GM04504 (cell line): ENCODE measurements around the gene MAGI2.

Experiments
- DNase-seq: peaks from one replicate; pipeline ENCODE4 v3.0.0-alpha.2; 2012; ENCODE audit warnings: low read depth

MAGI2 gene

GRCh38 chr7:78912781-78913180 lies 540.7 kb downstream of the MAGI2 start:
- peak; percentile 1 for DNase-seq

- DNase-seq = no peak
Observed at GRCh38 chr7:78906735-78907134, 546.7 kb downstream of the MAGI2 start.

DNA sequence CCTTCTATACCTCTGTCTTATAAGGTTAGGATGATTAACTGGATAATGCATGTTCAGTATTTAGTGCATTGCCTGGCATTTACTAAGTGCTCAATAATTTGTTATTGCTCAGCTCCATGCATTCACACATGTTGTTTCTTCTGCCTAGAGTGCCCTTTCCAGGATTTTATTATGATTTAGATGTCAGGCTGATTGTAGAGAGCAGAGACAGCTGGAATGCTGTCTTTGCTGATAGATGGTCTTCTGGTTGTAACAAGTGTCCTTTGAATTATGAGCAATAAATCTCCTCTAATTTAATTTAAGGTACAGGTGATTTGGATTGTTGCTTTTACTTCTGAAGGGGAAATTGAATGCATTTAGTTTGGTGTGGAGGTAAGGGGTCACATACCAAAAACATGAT lies 548.0 kb downstream of the MAGI2 start:
- DNase-seq = no peak

DNA sequence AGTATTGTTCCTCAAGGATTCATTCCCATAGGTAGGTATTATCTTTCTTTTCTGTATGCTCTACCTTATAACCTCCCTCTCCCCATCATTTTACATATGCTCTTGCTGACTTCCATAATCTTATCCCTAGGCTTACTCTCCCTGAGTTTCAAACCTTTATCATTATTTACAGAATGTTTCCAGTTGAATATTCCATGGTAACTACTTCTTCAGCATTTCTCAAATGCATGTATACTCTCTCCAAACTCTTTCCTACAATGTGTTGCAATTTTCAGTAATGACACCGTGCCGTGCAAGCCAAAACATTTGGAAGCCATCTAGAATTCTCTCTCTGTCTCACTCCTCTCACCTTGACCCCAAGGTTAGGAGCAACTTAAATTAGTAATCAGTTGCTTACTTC lies 548.5 kb downstream of the MAGI2 start:
- DNase-seq = no peak

GRCh38 chr7:78901566-78901965 lies 551.9 kb downstream of the MAGI2 start:
- no peak for DNase-seq

DNA sequence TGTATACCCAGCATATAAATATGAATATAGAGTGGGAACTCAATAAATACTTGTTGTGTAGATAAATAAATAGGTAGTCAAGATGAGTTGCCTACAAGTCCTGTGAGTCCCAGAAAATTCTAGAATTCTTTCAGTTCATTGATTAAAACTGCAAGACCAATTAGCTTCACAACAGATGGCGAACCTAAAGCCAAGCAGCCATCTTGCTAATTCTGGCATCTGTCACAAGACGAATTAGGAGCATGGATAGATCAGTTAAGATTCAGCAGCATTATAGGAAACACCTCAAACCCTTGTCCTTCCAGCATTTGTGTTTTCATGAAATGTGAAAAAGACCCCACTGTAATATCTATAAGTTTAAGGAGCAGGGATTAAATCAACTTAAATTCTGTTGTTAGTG lies 552.7 kb downstream of the MAGI2 start:
- DNase-seq = no peak

DNA sequence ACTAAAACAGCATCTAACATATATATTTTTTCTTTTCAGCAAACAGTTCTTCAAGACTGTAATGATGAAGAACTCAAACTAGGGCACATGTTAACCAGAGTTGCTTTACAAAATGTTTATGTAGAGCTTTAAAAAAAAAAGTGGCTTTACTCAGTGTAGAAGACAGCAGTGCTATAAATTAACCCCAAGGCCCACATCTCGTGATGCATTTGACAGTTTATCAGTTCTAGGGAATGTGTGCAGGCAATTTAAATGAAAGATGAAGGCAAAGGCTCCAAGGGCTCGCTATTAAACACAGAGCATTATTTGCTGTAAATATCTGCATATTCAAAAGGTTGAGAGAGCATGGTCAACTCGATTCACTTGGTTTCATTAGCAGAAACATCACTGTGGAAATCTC lies 558.1 kb downstream of the MAGI2 start:
- no peak for DNase-seq

GRCh38 chr7:78879206-78879605 lies 574.3 kb downstream of the MAGI2 start:
- DNase-seq = no peak

- no peak for DNase-seq
Observed at GRCh38 chr7:78873117-78873516, 580.4 kb downstream of the MAGI2 start.

DNA sequence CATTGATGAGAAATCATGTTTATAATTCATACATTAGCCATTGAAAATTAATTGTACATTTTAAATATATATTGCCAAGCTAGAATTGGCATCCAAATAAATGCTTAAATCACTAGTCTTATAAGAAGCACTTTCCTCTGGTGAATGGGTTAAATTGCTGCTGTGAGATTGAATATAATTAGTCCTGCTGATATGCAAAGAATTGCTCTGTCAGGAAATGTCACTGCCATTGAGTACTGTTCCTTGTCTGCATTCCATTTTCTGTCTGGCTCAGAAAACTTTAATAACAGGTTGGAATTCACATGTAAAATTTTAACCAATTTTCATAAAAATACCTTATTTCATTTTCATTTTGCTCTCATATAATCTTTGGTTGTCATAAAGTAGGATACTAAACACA lies 589.1 kb downstream of the MAGI2 start:
- DNase-seq = no peak

- DNase-seq = no peak
Observed at GRCh38 chr7:78863281-78863680, 590.2 kb downstream of the MAGI2 start.

DNA sequence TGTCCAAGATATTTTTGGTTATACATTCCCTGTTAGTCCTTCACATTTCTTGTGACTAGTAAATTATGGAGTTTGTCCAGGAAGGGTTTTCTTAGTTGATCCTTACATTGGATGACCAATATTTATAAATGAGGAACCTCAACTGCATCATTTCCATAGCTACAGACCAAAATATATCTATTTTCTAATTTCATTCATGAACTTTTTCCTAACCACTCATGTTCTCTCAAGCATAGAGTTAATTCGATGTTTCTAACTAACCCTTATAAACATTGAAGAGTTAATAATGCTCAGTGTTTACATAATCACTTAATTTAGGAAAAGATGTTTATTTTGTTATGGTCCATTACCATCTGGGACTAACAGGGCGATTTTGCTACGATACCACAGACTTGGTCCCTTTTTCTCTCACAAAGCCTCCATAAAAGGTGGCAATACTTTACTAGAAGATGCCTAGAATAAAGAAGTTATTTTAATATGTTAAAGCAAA lies 591.0 kb downstream of the MAGI2 start:
- no peak for DNase-seq

GRCh38 chr7:78852951-78853350 lies 600.5 kb downstream of the MAGI2 start:
- DNase-seq = no peak

- DNase-seq = no peak
Observed at GRCh38 chr7:78850093-78850740, 603.2 kb downstream of the MAGI2 start.

DNA sequence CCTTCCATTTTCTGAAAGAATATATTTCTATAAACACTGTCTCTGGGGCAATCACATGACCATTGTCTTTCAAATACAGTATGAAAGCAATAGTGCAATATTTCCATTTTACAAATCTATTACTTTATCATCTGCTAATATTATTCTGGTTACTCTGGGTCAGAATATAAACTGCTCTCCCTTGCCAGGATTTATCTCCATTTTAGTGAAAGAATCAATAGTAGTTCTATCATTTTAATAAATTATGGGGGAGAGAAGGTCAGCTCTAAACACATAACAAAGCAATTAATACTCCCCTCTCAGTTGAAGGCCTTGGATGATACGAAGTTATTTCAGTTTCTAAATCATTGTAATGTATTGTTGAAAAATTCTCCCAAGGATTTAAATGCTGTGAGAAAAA lies 608.3 kb downstream of the MAGI2 start:
- DNase-seq = no peak

- DNase-seq = no peak
Observed at GRCh38 chr7:78842068-78842467, 611.4 kb downstream of the MAGI2 start.

GRCh38 chr7:78835897-78836296 lies 617.6 kb downstream of the MAGI2 start:
- DNase-seq = no peak

- DNase-seq = no peak
Observed at GRCh38 chr7:78828317-78828716, 625.1 kb downstream of the MAGI2 start.

- no peak for DNase-seq
Observed at GRCh38 chr7:78803501-78804127, 649.9 kb downstream of the MAGI2 start.

GRCh38 chr7:78794101-78794500 lies 659.4 kb downstream of the MAGI2 start:
- no peak for DNase-seq

- DNase-seq = no peak
Observed at GRCh38 chr7:78792624-78793023, 660.8 kb downstream of the MAGI2 start.

DNA sequence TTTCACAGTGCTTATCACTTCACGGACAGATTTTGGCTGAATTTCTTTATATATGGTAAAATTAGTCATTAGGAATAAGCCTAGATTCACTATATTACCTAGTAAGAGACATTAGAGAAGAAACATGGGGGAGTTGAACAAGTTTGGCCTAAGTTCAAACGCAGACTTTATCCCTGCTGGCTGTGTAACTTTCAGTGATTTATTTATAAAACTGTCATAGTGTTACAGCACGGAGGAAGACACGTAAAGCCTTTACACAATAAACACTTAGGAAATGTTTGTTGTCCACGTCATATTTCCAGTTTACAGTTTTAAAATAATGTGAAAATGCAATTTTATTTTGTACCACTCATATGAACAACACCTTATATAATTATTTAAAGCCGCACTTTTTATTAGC lies 661.5 kb downstream of the MAGI2 start:
- no peak for DNase-seq

DNA sequence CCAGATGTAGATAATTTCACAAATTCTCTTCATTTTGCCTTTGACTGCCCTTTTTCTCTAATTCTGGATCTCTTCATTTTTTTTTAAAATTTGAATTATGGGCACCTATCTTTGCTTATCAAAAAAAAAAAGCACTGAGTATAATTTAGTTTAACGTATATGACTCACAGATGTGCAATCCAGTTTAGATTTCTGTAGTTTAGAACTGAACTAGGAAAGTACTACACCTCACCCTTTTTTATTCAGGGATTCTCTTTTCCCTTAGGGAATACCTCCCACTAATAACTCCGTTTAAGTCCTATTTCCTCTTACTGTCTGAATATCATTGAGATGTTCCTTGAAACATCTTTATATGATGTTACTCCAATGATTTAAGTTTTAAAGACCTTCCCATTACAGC lies 665.0 kb downstream of the MAGI2 start:
- no peak for DNase-seq

DNA sequence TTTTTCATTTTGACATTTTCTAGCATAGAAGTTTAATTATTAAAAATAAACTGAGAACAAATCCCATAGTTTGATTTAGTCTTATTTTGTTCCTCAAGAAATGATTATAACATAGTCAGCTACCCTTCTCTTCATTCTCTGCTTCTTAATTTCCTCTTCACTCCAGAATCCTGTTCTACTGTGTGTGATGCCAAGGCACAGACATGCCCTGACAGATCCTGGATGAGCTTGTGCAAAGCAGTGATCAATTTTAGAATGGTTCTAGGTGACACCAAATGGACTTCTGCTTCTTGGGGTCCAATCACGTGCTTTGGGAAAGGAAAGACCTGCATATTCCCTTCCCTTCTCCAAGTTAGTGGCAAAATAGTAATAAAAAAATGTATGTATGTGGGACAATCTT lies 665.6 kb downstream of the MAGI2 start:
- no peak for DNase-seq
